Articular chondrocyte of knee joint (primary cell): ENCODE measurements around the gene CFHR1. TPM values are rescaled to one million over a fixed set of nuclear protein-coding genes. Genes with fewer than 3 reads are reported as not detected.

Experiments
- total RNA-seq: library from RNA; depleted of rRNA; stranded (reverse); fragments of >200 nt; gene quantifications from 2 replicates; pipeline ENCODE4 v1.2.3, GENCODE V29; 2012

The CFHR1 gene
- 1.0 and 1.5 TPM in 2 replicates for total RNA-seq

DNA sequence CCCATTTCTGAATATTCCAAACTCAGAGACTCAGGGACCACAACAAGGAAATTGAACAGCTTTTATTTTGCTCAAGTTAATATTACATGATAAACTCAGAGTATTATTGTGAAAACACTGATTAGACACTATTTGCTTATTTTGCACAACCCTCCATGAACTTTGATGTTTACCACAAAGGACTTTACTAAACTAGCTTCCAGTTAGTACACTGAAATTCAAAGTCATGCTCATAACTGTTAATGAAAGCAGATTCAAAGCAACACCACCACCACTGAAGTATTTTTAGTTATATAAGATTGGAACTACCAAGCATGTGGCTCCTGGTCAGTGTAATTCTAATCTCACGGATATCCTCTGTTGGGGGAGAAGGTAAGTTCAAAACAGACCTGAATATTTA is at the start of gene CFHR1:
Gene CFHR1, plus strand, starts transcription at position 201 of the 400 bp plus-strand sequence. Its CDS starts 114 bp downstream, at position 315.

DNA sequence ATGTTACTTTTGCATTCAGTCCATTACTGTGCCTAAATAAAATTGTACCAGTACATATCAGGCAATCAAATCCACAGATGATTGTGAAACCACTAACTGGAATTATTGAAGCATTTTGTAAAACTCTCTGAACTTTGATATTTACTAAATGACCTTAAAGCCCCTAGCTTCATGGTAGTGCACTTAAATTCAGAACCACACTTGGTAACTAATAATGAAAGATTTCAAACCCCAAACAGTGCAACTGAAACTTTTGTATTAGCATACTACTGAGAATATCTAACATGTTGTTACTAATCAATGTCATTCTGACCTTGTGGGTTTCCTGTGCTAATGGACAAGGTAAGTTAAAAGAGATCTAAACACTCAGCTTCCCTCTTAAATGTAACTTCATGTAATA is 44.9 kb upstream of the CFHR1 start, which contains the start of gene CFHR3:
Gene CFHR3, plus strand, starts transcription at position 238 of the 400 bp plus-strand sequence. Its CDS starts 47 bp downstream, at position 285.

Other genes with a start within 250 kb of the CFHR1 start
- gene KCNT2, start 211.3 kb upstream of the CFHR1 start, total RNA-seq, result 4.7 and 5.1 TPM in 2 replicates
- gene CFH, start 167.7 kb upstream of the CFHR1 start, total RNA-seq, result 185 and 294 TPM in 2 replicates
- 0.11 TPM in 1 of 2 replicates, not detected in the other for gene CFHR3, start 44.9 kb upstream of the CFHR1 start, total RNA-seq
- not detected in 2 replicates for gene CFHR4, start 68.3 kb downstream of the CFHR1 start, total RNA-seq
- not detected in 2 replicates for gene CFHR2, start 124.0 kb downstream of the CFHR1 start, total RNA-seq
- gene CFHR5, start 157.8 kb downstream of the CFHR1 start, total RNA-seq, result not detected in 2 replicates
- not detected in 2 replicates for gene F13B, start 247.5 kb downstream of the CFHR1 start, total RNA-seq